D341Med (cell line): ENCODE results near the gene YJEFN3.
A peak's percentile ranks its signal among the peaks of the same experiment; 100 is the strongest.

ENCODE experiments used
- DNase-seq: peaks from one replicate; pipeline ENCODE4 v3.0.0; 2012; ENCODE audit warnings: low spot score

The YJEFN3 gene

DNA sequence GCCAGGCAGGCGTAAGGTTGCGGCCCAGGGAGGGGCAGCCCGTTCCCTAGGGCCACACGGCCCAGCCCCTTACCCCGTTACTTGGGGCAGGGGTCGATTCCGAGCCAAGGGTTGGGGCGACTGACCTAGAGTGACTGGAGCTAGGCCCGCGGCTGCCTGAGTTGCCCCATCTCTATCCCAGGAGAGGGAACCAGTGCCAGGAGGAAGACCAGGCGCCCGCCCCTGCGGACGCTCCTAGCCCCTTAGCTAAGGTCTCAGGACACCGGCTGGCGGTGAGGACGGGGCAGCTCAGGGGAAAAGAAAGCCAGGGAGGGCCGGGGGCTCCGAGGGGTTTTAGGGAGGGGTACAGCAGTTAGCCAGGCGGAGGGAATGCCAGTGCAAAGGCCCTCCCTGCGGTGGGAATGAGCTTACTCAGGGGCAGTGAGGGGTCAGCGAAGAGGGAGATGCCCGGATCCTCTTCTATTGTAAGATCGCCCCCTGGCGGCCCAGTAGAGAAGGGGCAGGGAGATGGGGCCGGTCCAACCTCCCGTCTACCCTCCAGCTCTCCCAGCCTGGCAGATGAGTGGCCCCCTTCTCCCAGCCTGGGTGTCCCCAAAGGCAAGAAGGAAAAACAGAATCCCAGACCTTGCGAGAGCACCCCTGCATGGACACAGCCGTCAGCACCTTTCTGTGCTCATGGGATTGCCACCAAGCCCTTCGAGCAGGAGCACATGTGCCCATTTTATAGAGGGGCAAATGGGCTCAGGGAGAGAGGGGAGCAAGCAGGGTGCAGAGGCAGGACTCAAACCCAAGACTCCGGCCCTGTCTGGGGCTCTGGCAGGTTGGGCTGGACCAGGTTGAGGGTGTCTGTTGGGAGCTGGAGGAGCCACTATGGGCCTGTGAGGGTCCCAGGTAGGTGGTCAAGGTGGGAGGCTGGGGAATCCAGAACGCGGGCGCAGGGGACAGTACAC is 25.6 kb downstream of the YJEFN3 start:
- DNase-seq: peak; percentile 83

DNA sequence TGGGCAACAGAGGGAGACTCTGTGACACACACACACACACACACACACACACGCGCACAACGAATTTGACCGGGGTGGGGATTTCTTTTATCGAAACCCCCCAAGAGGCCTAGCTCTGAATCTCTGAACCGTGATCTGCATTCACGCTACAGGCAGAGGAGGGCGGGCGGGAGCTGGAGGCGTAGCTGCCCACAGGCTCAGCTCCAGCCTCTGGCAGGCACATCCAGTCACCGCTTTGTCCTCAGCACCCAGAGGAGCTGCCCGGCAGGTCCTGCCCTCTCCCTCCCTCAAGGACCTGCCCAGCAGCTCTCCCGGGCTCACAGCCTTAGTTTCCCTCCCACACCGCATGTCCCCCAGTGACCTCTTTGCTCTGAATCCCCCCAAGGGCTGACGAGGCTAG is 29.3 kb downstream of the YJEFN3 start:
- DNase-seq: no peak

DNA sequence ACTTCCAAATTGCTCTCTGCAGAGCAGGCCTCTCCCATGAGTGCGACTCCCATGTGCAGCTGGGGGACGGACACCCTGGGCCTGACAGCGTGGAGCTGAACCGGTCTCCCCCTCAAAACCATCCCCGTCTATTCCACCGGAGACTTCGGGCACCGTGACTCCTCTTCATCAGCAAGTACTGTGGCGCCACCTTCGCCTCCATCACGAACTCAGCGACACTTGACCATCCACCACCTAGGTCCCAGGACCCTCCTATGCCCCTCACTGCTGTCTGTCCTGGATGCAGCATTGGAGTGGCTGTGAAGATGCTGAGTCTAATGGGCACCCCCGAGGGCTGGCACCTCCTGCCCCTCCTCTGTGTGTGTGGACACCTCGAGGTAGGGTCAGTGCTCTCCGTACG is 29.9 kb downstream of the YJEFN3 start:
- no peak for DNase-seq

DNA sequence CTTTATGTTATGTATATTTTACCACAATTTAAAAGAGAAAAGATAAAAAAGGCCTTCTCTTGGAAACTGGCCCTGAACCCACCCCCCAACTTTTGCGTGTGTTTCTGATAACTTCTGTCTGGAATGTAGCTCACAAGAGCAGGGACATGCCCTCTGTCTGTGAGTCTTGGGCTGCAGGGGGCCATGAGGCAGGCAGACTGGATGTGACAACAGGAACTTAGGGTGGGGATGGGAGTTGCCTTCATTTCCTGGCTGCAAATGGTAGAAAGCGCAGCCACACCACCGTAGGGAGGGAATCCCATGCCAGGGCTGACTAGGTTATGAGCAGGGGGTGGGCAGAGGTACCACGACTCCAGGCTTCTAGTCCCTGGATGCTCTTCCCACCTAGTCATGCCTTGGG is 31.2 kb downstream of the YJEFN3 start:
- DNase-seq: no peak

DNA sequence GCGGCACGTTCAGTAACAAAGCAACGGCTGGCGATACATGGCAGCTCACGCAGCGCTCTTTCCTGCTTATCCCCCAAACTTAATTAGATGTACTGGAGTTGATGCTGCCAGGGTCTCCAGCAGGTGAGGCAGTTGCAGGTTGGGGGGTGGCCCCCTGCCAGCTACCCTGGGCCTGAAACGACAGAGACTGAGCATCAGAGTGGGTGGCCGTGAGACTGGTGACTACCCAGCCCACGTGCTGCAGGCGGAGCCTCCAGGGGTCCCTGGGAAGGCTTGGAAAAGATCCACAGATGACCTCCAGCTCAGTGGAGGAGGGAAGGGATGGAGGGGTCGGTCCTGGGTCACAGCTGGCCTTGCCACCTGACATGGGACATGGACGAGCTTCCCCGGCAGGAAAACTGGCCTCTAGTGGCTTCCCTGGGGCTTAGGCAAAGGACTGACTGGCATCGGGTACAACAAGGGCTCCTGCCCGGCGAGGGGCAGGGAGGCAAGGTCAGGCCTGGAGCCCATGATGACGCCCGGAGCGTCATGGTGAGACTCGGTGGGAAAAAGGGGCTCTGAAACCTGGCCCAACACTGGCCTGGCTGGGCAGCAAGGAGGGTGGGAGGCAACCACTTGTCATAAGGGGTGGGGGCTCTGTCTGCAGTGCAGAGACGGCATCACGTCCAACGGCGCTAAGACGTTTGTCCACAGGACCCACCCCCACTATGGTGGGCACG is 33.4 kb downstream of the YJEFN3 start:
- no peak for DNase-seq

DNA sequence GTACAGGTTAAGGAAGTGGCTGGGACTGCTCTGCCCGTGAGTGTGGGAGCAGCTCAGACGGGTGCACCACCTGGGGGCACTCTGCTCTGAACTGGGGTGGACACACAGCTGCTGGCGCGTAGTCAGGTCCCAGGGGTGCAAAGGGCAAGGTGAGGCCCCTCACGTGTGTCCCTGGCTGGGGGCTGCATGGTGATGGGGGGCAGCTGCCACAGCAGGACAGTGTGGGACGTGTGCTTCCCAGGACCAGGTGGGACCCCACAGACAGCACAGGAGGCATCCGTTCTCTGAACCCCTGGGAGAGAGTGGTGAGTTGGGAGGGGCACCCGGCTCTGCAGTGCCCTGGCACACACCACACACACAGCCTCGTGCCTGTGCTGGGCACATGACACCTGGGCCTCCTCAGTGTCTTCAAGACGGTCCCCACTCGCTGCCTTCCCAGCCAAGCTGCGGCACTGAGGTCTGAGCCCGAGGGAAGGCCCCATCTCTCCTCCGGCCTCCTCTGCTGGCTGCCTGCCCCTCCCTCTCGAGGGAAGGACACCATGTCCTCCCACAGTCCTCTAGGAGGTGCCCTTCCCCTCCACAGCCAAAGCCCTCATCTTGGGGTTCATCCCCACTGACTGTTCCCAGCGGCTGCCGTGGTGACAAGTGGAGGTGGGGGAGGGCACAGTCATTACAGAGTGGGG is 34.1 kb downstream of the YJEFN3 start:
- no peak for DNase-seq

DNA sequence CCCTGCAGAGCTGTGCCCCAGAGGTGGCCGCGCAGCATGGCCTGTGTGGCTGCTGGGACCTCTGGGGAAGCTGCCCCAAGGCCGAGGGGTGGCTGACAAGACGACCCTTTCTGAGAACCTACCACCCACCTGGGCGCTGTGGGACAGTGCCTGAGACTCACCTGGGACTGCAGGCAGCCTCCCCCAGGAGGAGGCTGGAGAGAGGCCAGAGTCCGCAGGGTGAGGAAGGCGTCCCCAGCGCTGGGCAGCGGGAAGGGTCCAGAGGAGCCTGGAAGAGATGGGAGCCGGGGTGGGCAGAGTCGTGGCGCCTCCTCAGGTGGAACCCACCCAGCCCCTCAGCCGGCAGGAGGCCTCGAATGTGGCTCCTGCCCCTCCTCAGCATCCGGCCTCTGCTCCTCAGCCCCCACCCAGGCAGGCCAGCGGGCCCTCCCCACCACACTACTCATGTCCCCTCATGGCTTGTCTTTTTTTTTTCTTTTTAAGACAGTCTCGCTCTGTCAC is 34.7 kb downstream of the YJEFN3 start:
- no peak for DNase-seq

DNA sequence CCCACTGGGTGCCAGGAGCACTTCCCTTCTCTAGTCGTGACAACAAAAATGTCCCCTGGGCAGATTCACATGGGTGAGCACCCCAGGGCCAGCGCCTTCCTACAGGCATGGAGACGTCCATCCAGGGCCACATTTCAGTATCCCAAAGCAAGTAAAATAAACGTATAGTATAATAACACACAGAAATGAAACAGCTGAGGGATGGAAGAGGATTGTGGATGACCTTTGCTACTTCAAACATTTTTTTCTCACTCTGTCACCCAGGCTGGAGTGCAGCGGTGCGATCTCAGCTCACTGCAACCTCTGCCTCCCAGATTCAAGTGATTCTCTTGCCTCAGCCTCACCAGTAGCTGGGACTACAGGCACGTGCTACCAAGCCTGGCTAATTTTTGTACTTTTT is 37.6 kb downstream of the YJEFN3 start:
- no peak for DNase-seq

DNA sequence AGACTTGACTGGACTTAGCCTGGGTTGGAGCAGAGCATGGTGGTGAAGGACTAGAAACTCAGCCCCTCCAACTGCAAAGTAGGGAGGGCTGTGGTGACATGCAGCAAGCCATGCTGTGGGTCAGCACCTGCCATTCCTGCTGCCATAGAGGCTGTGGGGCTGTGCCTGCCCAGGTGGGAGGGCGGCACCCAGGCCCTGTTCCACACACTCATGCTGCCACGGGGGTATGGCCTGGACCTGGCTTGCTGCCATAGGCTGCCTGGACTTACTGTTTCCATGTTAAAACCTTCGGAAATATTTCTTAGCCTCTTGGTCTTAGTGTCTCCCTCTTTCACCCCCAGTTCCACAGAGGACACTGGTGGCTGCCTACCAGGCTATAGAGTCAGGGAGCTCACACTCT is 38.7 kb downstream of the YJEFN3 start:
- no peak for DNase-seq

DNA sequence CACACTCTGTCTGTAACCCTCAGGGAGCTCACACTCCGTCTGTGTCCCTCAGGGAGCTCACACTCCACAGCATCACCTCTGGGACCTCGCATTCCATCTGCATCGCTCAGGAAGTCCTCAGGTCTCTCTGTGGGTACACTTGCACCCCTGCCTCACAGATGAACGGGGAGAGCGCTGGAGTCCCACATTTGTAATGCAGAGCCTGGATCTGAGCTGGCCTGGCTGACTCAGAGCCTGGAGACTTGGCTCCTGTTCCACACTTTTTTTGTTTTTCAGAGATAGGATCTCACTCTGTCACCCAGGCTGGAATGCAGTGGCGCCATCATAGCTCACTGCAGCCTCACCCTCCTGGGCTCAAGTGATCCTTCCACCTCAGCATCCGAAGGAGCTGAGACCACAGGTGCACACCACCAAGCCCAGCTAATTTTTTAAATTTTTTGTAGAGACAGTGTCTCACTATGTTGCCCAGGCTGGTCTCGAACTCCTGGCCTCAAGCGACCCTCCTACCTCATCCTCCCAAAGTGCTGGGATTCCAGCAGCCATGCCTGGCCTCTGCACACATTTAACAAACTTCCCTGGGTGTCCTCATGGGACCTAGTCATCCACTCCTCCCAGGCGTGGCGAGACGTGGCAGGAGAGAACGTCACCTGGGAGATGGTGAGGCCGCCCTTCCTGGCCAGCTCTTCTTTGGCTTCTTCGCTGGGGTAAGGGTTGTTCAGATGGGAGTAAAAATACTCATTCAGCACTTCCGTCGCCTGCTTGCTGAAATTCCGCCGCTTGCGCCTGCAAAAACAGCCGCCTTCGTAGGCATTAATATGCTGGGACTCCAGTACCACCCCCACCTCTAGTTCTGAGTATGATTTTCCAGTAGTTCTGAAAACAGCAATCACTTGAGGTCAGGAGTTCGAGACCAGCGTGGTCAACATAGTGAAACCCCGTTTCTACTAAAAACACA is 40.4 kb downstream of the YJEFN3 start:
- DNase-seq: no peak

DNA sequence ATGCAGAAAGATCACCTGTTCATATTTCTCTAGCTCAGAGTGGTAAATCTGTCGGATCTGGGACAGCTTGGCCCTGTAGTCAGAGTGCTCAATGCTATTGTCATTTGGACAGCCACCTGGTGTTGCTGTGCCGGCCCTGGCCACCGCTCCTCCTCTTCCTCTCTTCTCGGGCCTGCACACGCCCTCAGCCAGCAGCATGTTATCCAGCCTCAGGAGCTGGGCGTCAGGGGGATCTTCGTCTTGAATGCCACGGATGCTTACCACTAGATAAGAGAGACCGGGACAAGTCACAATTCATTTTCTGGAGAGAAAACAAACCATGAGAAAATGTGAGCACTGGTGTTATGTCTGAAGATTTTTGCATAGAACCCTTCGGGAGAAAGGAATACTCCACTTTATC is 41.9 kb downstream of the YJEFN3 start:
- DNase-seq: no peak

DNA sequence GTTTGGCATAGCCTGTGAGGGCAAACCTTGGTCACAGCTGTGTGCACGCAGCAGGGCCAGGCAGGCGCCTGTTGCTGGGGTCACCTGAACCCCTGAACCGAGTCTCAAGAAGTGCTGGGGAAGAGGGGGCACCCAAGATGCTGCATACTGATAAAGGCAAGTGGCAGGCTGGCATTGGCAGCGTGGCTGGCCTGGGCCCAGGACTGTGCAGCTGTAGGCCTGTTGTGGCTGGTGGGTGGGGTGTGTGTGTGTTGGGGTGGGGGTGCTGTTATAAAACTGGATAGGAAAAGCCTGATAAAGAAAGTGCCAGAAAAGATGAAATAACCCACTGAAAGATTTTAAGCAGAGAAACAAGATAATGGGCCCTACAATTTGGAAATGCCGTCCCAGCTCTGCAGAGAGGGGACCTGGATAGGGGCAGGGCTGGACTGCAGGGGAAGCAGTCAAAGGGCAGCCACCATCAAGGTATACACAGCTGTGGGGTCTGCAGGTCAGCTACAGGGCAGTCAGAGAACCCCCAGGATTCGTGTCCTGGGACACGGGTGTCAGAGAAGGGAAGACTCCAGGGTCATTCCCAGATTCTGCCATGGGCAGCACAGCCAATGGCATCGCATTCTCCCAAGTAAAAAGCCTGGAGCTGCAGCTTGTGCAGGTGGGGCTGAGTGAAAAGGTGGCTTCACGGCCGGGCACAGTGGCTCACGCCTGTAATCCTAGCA is 42.5 kb downstream of the YJEFN3 start:
- DNase-seq: no peak

DNA sequence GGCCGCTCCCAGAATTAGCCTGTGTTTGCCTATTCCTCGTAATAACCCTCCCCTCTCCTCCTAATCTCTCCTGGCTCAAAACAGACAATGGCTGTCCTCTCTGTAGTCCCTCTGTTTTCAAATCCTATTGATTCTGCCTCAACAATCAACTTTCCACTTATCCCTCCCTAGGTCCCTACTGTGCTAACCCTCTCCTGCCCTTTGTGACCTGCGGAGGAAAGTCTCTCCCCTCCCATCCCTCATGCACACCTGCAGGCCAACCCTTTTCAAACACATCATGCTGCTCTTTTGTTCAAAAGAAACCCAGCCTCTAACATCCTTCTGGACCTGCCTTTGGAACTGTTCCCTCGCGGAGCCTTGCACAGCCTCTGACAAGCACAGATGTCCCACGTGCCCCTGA is 46.7 kb downstream of the YJEFN3 start:
- DNase-seq: no peak

DNA sequence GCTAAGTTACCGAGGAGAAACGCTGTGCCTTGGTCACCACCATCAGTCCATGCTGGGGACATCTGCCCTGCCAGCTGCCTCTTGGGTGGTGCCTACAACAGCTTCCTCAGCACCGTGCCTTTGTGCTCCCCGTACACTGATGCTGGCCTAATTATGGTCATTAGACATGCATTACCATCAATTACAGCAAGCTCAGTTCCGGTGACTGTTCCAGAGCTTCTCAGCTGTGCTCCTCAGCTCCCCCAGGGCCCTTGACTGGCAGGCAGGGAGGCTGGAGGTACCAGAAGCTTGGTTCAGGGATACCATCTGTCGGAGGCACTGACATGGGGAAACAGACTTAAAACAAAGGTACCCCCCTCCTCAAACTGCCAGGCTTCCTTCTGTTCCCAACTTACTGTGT is 49.5 kb downstream of the YJEFN3 start:
- DNase-seq: no peak

DNA sequence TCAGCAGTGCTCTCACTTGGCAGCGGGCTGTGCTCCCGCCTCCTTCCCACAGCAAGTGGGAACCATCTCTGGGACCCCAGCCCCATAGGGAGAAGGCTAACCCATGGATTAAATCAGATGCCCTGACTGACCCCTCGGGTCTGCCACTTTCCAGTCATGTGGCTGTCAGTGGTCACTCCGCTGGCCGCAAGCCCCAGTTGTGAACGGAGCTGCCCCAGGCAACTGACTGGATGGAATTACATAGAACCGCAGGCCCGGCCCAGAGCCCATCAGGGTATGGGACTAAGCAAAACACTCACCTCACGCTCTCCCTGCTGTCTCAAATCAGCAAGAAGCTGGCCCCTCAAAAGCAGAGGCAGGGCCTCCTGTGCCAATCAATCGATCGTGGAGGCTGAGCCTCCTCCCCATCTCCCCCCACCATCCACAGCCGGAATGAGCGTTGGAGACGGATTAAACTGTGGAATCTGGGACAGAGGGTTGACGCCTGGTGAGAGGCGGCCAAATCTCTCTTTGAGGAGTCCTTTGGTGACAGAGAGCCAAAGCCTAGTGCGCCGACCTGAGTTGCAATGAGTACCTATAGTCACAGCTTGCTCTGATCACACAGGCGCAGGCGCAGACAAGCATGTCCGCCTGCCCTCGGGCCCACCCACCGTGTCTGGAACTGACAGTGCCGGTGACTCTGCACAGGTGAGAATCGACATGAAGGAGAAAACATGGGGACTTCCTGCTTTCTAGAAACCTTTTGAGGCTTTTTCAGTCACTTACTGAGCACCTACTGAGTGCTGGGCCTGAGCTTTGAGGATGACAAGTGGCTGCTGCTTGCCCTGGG is 51.0 kb downstream of the YJEFN3 start:
- no peak for DNase-seq

DNA sequence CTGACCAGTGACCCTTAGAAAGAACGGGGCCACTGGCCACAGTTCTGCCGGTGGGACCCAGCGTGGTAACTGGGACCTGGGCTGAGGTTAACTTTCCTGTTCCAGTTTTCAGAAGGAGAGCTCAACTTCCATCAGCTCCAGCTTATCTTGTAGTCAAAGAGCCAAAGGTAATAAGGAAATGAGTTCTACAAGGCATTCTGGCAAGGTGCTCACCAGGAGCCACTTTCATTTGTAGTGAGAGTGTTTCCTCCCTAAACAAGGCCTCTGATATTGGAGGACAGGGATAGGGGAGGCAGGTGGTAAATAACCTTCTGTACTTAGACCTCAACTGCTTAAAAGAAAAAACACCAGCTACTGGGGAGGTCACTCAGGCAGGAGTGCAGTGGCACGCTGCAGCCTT is 51.7 kb downstream of the YJEFN3 start:
- DNase-seq: no peak

DNA sequence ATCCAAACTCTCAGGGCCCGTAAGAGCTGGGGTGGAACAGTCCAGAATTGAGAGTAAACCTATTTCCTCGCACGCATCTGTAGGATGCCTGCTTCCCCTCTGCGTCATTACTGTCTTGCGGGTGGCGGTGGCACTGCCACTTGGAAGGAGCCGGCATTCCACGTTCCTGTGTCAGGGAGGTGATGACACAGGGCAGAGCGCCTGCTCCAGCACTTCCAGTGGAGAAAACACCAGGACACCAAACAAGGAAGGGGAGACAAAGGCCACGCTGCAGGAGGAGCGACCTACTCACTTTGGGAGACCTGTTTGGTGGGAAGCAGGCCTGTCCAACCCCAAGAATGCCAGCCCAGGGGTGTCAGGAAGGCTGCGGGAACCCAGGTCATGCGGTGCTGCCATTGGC is 52.7 kb downstream of the YJEFN3 start:
- DNase-seq: no peak

DNA sequence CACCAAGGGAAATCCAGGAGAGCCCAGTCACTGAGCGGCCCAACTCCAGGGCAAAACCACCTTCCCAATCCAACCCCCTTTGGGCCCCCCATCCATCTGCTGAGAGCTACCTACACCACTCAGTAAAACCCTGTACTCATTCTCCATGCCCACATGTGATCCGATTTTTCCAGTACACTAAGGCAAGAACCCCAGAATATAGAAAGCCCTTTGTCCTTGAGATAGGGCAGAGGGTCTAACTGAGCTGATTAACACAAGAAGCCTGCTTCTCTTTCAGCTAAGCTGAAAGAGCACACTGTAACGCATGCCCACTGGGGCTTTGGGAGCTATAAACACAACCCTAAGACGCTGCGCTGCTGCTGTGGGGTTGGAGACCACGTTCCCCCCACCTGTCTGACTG is 53.8 kb downstream of the YJEFN3 start:
- DNase-seq: no peak

DNA sequence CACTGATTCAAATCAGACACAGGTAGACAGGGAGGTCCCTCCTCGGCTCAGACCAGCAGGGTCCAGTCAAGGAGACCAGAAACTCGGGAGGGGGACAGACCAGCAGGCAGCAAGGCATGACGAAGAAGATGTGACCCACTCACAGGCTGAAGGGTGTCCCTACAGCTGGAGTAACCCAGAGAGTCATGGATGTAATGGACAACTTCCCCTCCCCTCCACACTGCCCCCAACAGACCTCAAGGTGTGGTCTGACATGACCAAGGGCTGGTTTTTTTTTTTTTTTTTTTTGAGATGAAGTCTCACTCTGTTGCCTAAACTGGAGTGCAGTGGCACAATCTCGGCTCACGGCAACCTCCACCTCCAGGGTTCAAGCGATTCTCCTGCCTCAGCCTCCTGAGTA is 55.6 kb downstream of the YJEFN3 start:
- DNase-seq: no peak
